Esophagus (tissue), 2 donors: ENCODE measurements around the gene GYPC. TPM values are rescaled to one million over a fixed set of nuclear protein-coding genes. Genes with fewer than 3 reads are reported as not detected.
"Not testable (repeated sequence)": the region's sequence is repeated elsewhere in the genome, so short reads cannot be mapped to it uniquely, and the experiment has no call there.

Source experiments
- H3K27ac ChIP-seq, 2 donors: one replicate each; pipeline ENCODE4 v1.5.1; 2013; ENCODE audit warnings: low read depth in 2 of 2, mild to moderate bottlenecking in 2 of 2, inconsistent platforms in 1 of 2, low read length in 1 of 2, moderate library complexity in 1 of 2
- H3K27me3 ChIP-seq, 2 donors: one replicate each; pipeline ENCODE4 v1.6.1; 2013; ENCODE audit warnings: low read length in 2 of 2, control low read depth in 1 of 2, mild to moderate bottlenecking in 1 of 2; ENCODE audit not compliant: insufficient read depth in 2 of 2, control insufficient read depth in 1 of 2
- H3K36me3 ChIP-seq, 2 donors: one replicate each; pipeline ENCODE4 v1.6.1; 2013; ENCODE audit warnings: low read length in 1 of 2; ENCODE audit not compliant: control insufficient read depth in 2 of 2, insufficient read depth in 2 of 2
- H3K4me1 ChIP-seq, 2 donors: one replicate each; pipeline ENCODE4 v1.6.1; 2013; ENCODE audit warnings: low read length in 1 of 2; ENCODE audit not compliant: control insufficient read depth in 2 of 2, insufficient read depth in 2 of 2
- H3K4me3 ChIP-seq, 2 donors: one replicate each; pipeline ENCODE4 v1.5.1; 2013; ENCODE audit warnings: low read length in 2 of 2, mild to moderate bottlenecking in 2 of 2, low read depth in 1 of 2, moderate library complexity in 1 of 2
- H3K9me3 ChIP-seq, 2 donors: one replicate each; pipeline ENCODE4 v1.6.1; 2013; ENCODE audit warnings: mild to moderate bottlenecking in 2 of 2, low read depth in 1 of 2, low read length in 1 of 2, moderate library complexity in 1 of 2; ENCODE audit not compliant: control insufficient read depth in 2 of 2, insufficient read depth in 1 of 2
- WGBS, 2 donors: extraction: QIAGEN DNeasy Blood & Tissue Kit; methylation state at CpG; one replicate each; pipeline ENCODE4 v1.1.7; 2013; 5-methylcytosine and 5-hydroxymethylcytosine counted together
- polyA plus RNA-seq, 2 donors: library from polyadenylated mRNA; stranded (reverse); fragments of 200-250 nt; gene quantifications; one replicate each; pipeline ENCODE4 v1.2.3, GENCODE V29; 2013
- donor health status: healthy with polysubstance abuse.
- donor health status: Bipolar disorder and iron deficiency.

The GYPC gene
- polyA plus RNA-seq, 2 donors, result 23.7 to 25.0 TPM

DNA sequence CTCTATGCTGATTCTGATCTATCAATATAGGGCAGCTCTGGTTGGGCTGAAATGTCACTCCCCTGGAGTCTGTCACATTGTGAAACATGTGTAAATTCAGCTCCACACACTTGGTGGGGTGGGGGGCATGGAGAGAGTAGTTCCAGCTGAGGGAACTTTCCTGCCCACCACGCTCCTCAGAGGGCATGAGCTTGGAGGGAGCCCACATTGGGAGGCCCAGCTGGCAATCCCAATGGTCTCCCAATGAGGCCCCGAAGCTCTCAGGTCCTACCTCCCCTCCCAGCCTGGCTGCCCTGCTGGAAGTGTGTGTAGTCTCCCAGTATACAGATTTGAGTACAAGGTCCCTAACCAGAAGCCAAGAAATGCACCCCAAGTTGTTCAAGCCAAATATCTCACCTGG, 31.5 kb downstream of the GYPC start:
- 89 to 98% methylated on average over 2 of the region's 2 CpGs for WGBS, 2 donors
- peaks cover 0 to 2% of the 10 kb centered on the region in 2 donors for H3K9me3 ChIP-seq
- H3K27me3 ChIP-seq, result no peaks in the 10 kb centered on the region
- H3K4me3 ChIP-seq, result no peak overlapping the region
- H3K4me1 ChIP-seq, result no peaks in the 10 kb centered on the region
- no peak overlapping the region for H3K27ac ChIP-seq
- H3K36me3 ChIP-seq, result peaks cover 0 to 3% of the 10 kb centered on the region in 2 donors

GRCh38 chr2:126688594-126688993, 32.6 kb downstream of the GYPC start:
- H3K27ac ChIP-seq, H3K4me3 ChIP-seq, H3K4me1 ChIP-seq, H3K9me3 ChIP-seq, H3K27me3 ChIP-seq, H3K36me3 ChIP-seq: not testable (repeated sequence)
- WGBS, 2 donors, result 66 to 81% methylated on average over 2 of the region's 2 CpGs

DNA sequence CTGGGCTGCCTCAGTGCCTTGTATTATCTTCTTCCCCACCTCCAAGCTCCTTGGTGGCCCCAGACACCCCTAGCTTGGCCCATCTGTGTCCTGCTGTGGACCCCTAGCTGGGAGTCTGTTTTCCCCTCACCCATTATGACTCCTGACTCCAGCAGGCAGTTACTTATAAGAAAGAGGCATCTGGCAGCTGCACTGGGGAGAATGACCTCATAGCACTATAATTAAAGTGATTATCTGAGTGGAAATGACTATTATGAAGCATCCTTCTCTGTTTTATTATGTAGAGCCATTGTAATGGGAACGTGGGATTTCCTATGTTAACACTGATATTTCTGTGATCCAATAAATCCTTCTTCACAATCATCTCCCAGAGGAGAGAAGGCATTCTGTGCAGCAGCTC, 36.3 kb downstream of the GYPC start:
- not testable (repeated sequence) for H3K9me3 ChIP-seq, H3K4me1 ChIP-seq, H3K4me3 ChIP-seq, H3K27me3 ChIP-seq, H3K27ac ChIP-seq
- WGBS, 2 donors, result 41 to 45% methylated on average over 1 of the region's 1 CpG
- H3K36me3 ChIP-seq, result peaks cover 0 to 11% of the 10 kb centered on the region in 2 donors

DNA sequence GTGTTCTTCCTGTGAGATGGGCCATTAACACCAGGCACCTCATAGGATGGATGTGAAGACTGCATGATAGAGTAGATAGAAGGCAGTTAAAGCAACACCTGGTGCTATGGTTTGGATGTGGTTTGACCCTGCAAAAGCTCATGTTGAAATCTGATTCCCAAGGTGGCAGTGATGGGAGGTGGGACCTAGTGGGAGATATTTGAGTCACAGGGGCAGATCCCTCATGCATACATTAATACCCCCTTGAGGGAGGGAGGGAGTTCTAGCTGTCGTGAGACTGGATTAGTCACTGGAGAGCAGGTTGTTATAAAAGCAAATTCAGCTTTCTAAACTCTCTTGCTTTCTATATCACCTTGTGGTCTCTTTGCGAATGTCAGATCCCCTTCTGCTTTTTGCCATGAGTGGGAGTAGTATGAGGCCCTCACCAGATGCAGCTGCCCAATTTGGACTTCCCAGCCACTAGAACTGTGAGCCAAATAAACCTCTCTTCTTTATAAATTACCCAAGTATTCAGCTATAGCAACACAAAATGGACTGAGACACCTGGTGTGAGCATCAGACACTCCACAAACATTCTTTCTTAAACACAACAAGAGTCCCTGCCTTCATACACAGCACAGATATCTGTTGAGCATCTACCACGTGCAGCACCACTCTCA, 37.1 kb downstream of the GYPC start:
- H3K27ac ChIP-seq, H3K9me3 ChIP-seq, H3K4me1 ChIP-seq, H3K4me3 ChIP-seq, H3K27me3 ChIP-seq: not testable (repeated sequence)
- H3K36me3 ChIP-seq, result peaks cover 0 to 11% of the 10 kb centered on the region in 2 donors
- 82 to 83% methylated on average over 3 of the region's 3 CpGs for WGBS, 2 donors

- H3K4me1 ChIP-seq, result no peaks in the 10 kb centered on the region
- WGBS, 2 donors, result 84 to 91% methylated on average over 15 of the region's 15 CpGs
- H3K27ac ChIP-seq, result no peak overlapping the region
- H3K9me3 ChIP-seq, result no peaks in the 10 kb centered on the region
- H3K36me3 ChIP-seq, result peaks cover 0 to 10% of the 10 kb centered on the region in 2 donors
- no peak overlapping the region for H3K4me3 ChIP-seq
- H3K27me3 ChIP-seq, result no peaks in the 10 kb centered on the region
Measured at GRCh38 chr2:126696644-126697520, 40.9 kb downstream of the GYPC start.

- Histone ChIP-seq H3K36me3 (peaks cover 0 to 10% of the 10 kb centered on the region in 2 donors), H3K27me3 (no peaks in the 10 kb centered on the region), H3K27ac (no peak overlapping the region), H3K9me3 (no peaks in the 10 kb centered on the region), H3K4me3 (no peak overlapping the region), H3K4me1 (no peaks in the 10 kb centered on the region)
- WGBS, 2 donors, result 50 to 60% methylated on average over 2 of the region's 2 CpGs
Measured at GRCh38 chr2:126698376-126698775, 42.4 kb downstream of the GYPC start.

DNA sequence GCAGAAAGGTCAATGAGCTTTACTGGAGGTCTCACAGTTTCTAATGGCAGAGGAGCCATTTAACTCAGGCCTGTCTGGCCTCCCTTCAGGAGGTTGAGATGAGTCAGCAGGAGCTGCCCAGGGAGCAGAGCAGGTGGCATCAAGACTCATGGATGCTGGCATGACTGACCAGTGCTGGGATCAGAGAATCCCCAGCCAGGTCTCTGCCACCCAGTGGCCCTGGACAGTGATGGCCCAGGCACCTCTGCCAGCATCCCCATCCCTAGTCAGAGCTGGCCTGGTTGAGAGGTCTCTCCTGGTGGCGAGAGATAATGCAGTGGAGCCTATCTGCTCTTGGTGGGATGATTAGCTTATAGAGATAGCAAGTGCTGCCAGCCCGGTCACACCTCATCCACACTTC, 43.1 kb downstream of the GYPC start:
- Histone ChIP-seq H3K27me3 (no peaks in the 10 kb centered on the region), H3K27ac (no peak overlapping the region), H3K36me3 (peaks cover 0 to 10% of the 10 kb centered on the region in 2 donors), H3K4me1 (no peaks in the 10 kb centered on the region), H3K4me3 (no peak overlapping the region), H3K9me3 (no peaks in the 10 kb centered on the region)
- 100% methylated on average over 2 of the region's 2 CpGs for WGBS, 2 donors

- Histone ChIP-seq H3K4me3 (no peak overlapping the region), H3K36me3 (peaks cover 0 to 10% of the 10 kb centered on the region in 2 donors), H3K27me3 (no peaks in the 10 kb centered on the region), H3K4me1 (no peaks in the 10 kb centered on the region), H3K9me3 (no peaks in the 10 kb centered on the region), H3K27ac (no peak overlapping the region)
- 57 to 68% methylated on average over 4 of the region's 4 CpGs for WGBS, 2 donors
Measured at GRCh38 chr2:126699716-126700581, 44.0 kb downstream of the GYPC start.

- Histone ChIP-seq H3K27ac (no peak overlapping the region), H3K4me3 (no peak overlapping the region), H3K4me1 (no peaks in the 10 kb centered on the region), H3K27me3 (no peaks in the 10 kb centered on the region), H3K9me3 (no peaks in the 10 kb centered on the region), H3K36me3 (peaks cover 0 to 10% of the 10 kb centered on the region in 2 donors)
- WGBS, 2 donors, result 47 to 50% methylated on average over 2 of the region's 2 CpGs
Measured at GRCh38 chr2:126700677-126701076, 44.7 kb downstream of the GYPC start.
